Fibroblast of the aortic adventitia (primary cell): ENCODE measurements around the gene MYO7A. TPM values are rescaled to one million over a fixed set of nuclear protein-coding genes. Genes with fewer than 3 reads are reported as not detected.

Source experiments
- DNase-seq: peaks from one replicate; pipeline ENCODE4 v3.0.0-alpha.2; 2010; ENCODE audit warnings: low read depth
- H3K4me3 ChIP-seq: 2 replicates; pipeline ENCODE4 v1.5.1; 2011; ENCODE audit warnings: low read depth, mild to moderate bottlenecking, control low read depth, low read length, moderate library complexity
- CTCF ChIP-seq: IDR thresholded peaks from 2 replicates; pipeline ENCODE4 v1.5.1; 2011; ENCODE audit warnings: mild to moderate bottlenecking, low read length, control low read depth, inconsistent platforms; ENCODE audit not compliant: insufficient read depth
- total RNA-seq: library from RNA; depleted of rRNA; stranded (reverse); fragments of >200 nt; gene quantifications from 2 replicates; pipeline ENCODE4 v1.2.3, GENCODE V29; 2012; ENCODE audit warnings: low replicate concordance

Gene MYO7A
- total RNA-seq, 1 donor = 0.45 TPM

- H3K4me3 ChIP-seq = no peak overlapping the region
- DNase-seq = no peak
- TF ChIP-seq CTCF = peak; percentile 61
Measured at GRCh38 chr11:77101043-77101537, 27.0 kb upstream of the MYO7A start.

GRCh38 chr11:77102246-77103210 is 25.5 kb upstream of the MYO7A start, which contains the start of gene OMP:
TSS of gene OMP (plus strand) at chr11:77102840. CDS start at chr11:77102840, 0 bp downstream.
- no peak for DNase-seq
- no peak within 1 kb of the TSS for H3K4me3 ChIP-seq
- no peak for TF ChIP-seq CTCF

- no peak for TF ChIP-seq CTCF
- DNase-seq = no peak
- no peak overlapping the region for H3K4me3 ChIP-seq
Measured at GRCh38 chr11:77103319-77103718, 24.7 kb upstream of the MYO7A start.

GRCh38 chr11:77104727-77105126 is 23.3 kb upstream of the MYO7A start:
- no peak for TF ChIP-seq CTCF
- no peak for DNase-seq
- no peak overlapping the region for H3K4me3 ChIP-seq

GRCh38 chr11:77106321-77106720 is 21.7 kb upstream of the MYO7A start:
- no peak for TF ChIP-seq CTCF
- no peak overlapping the region for H3K4me3 ChIP-seq
- no peak for DNase-seq

GRCh38 chr11:77106759-77107158 is 21.3 kb upstream of the MYO7A start:
- H3K4me3 ChIP-seq = no peak overlapping the region
- no peak for DNase-seq
- no peak for TF ChIP-seq CTCF
